CD4-positive, alpha-beta T cell treated with Interleukin-2 at 100 ng/mL for 4 hours (primary cell): ENCODE data around the gene PSMC3IP.

Experiments
- DNase-seq: peaks from one replicate; pipeline ENCODE4 v3.0.0-alpha.2; 2020; ENCODE audit warnings: low spot score

PSMC3IP gene

DNA sequence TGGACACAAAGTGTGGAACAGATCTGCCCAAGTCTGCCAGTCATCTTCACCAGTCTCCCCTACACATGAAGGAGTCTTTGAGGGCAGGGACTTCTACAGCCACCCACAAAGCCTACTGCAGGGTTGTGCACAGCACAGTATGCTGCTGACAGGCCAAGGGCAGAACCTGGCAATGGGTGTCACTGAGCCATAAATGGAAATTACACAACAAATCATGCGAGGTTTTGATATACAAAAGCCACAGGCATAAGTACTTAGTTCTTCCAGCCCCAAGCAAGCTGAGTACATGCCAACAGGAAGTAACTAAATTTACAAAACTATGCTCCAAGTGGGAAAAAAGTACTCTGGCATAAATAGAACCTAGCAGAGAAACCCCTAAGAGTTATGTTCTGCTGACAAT lies 7.8 kb upstream of the PSMC3IP start:
- no peak for DNase-seq

DNA sequence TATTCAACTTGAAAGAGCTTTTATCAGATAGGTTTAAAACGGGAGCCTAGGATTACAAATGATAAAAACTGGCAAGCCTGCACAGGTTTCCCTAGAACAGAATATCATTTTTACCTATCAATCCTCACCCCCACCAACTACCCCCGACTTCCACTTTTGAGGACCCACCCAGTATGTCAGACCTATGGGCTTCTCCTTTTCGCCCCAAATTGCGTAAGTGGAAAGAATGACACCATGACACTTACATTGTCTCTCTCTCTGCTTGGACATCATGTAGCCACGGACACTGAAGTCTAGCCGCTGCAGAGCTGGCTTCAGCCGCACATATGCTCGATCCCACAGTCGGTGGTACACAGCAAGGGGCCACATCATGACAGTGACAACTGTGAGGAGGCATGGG lies 7.4 kb upstream of the PSMC3IP start:
- no peak for DNase-seq

DNA sequence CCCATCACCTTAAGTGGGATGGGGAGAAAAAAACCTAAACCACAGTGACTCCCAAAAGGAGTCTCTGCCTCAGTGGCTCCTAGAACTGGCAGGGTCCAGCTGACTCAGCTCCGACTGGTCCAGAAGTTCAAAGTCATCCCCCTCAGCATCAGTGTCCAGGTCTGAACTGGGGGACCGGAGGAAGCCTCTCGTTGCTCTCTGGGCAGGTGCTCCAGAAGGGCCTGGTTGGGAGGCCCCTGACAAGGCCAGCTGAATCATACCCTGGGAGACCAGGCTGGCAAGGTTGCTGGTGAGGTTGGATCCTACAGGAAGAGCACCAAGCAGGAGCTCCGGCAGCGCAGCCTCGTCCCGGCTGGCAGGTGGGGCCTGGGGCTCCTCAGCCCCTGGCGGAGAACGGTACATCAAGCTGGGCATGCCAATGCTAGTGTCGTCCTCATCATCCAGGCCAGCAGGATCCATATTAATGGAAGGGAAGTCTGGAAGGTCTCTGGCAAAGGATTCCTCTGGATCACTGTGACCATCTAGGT lies 4.3 kb upstream of the PSMC3IP start:
- DNase-seq = no peak

DNA sequence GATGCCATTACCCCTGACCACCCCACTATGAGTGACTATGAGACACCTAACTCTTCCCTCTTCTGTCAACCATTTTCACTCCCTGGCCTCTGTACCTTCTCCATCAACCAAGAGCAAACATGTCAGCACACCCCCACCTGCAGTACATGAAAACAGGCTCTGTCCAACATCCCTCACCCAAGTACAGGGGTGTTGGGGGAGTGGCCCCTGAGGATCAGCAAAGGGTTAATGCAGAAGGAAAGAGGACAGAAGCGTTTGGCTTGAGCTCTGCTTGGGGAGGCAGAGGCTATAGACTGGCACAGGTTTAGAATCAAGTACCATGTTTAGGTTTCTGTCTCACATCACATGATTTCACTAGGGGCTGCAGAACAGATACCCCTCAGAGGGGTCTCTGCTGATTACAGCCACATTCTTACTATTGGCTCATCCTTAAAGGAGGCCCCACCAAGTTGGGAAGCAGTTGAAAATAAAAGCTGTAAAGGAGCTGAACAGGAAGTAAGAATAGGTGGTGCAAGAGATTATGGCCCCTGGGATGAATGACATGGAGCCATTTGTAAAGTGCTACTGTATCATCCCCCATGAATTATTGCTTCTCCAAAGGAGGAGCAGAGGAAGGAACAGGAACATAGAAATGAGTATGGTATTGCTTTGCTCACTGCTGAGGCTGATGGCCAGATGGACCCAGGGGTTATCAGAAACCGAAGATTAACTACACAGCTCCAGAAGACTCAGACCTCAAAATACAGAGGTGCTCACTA lies 2.4 kb upstream of the PSMC3IP start:
- DNase-seq = no peak

DNA sequence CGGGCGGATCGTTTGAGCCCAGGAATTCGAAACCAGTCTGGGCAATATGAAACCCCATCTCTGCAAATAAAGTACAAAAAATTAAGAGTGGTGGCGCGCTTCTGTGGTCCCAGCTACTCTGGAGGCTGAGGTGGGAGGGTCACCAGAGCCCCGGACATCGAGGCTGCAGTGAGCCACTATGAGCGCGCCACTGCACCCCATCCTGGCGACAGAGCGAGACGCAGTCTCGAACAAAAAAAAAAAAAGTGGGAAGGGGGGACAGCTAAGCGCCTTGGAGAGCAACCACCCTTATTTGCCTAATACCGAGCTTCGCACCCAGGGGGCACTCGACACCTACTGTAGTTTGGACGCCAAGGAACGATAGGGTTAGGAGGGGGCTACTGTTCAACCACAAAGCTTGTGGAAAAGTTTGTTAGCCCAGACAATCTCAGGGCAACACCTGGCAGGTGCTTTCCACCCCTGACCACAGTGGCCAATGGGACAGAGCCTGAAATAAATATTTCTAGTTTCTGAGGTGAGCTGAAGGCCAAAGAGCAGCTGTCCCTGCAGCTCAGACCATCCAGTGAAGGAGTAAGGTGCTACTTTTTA lies 847 bp upstream of the PSMC3IP start:
- peak; percentile 66 for DNase-seq

DNA sequence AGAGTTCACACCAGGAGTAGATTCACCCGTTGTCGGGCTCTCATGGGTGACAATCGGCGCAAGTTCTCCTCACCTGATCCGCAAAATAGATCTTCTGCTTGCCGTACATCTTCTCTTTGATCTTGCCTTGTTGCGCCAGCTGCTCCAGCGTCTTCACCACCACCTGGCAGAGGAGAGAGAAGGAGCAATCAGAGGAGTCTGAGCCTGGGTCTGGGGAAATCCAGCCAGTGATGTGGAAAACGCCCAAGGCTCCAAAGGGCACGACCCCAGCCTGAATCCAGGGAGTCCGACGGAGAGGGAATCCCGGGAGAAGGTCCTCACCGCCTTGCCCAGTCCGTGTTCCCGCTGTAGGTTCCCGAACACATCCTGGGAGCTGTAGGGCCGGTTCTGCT lies 393 bp downstream of the PSMC3IP start:
- DNase-seq = no peak

DNA sequence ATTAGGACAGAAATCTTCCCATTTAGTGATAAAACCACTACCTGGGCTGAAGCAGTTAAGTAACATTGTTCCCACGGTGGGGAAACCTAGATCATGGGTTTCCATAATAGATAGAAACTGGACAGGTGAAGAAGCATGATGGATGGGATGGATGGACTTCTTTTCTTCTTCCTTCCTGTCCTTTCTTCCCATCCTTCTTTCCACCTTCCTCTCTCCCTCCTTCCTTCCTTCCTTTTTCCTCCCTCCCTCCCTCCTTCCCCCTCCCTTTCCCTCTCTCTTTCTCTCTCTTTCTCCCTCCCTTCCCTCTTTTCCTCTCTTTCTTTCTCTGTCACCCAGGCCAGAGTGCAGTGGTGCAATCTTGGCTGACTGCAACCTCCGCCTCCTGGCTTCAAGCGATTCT lies 3.1 kb downstream of the PSMC3IP start:
- no peak for DNase-seq

DNA sequence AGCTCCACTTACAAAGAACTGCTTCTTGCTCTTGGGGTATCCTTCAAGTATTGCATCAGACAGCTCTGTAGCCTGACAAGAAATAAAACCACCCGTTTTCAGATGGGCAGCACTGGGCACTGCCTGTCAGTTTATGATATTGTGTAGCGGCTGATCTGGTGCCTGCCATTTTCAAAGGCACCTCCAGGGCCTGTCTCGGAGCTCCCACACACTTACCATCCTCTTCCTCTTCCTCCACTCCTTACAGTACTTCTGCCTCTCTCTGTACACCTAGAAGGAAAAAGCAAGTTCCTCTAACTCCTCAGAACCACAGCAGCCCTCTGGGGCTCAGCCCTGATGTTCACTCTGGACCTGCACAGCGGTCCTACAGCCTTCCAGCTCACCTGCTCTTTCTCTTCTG lies 4.4 kb downstream of the PSMC3IP start:
- no peak for DNase-seq

DNA sequence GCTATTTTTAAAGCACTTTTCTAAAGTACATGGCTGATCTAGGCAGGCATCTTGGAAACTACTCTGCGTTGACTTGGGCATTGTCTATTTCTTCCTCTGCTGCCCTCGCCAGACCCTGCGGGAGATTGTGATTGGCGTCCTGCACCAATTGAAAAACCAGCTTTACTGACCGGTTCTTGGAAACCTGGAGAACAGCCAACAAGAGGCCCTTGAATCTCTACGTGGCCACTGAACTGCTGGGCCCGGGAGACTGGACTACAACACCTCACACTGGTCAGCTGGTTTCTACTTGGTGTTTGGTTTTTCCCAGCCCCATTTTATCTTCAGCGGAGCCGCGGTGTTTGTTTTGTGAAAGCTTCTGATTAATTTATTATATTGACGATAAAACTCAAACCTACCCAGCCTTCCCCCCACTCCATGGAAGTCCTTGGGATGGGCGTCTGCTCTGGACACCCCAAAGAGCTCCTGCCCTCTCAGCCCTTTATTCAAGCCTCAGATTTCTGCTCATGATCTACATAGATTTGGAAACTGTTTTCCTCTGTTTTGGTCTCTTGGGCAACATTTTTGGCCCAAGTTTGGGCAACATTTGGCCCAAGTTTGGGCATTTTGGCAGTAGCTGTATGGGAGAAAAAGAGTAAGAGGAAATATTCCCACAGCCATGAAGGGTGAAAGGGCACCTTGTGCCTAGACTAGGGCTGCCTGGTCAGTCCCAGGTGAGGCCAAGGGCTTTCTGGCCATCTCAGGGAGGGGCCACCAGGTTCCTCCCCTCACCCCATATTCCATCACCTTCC lies 5.9 kb downstream of the PSMC3IP start:
- no peak for DNase-seq

DNA sequence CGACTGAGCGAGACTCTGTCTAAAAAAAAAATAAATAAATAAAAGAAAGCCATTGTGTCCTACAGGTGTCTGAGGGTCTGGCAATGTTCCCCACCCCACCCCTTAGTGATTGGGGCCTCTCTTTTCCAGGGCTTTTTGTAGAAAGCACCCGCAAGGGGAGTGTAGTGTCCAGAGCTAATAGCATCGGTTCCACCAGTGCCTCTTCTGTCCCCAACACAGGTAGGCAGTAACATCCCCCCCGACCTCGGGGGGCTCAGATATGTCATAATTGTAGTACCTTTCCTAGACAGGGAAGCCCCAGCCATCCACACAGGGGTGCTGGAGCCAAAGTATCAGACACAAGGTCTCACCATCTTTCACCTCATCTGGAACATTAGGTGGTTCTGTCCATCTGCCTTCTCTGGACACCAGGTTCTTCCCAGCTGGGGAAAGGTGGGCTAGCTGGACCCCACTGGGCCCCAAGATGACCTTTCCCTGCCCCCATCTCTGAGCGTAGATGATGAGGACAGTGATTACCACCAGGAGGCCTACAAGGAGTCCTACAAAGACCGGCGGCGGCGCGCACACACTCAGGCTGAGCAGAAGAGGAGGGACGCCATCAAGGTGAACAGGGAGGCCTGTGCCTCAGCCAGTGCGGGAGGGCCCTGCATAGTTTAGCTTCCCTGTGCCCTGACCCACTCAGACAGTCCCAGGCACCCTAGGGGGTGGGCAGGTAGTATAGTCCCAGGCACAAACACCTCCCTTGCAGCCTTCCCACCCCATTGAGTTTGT lies 9.0 kb downstream of the PSMC3IP start:
- no peak for DNase-seq

DNA sequence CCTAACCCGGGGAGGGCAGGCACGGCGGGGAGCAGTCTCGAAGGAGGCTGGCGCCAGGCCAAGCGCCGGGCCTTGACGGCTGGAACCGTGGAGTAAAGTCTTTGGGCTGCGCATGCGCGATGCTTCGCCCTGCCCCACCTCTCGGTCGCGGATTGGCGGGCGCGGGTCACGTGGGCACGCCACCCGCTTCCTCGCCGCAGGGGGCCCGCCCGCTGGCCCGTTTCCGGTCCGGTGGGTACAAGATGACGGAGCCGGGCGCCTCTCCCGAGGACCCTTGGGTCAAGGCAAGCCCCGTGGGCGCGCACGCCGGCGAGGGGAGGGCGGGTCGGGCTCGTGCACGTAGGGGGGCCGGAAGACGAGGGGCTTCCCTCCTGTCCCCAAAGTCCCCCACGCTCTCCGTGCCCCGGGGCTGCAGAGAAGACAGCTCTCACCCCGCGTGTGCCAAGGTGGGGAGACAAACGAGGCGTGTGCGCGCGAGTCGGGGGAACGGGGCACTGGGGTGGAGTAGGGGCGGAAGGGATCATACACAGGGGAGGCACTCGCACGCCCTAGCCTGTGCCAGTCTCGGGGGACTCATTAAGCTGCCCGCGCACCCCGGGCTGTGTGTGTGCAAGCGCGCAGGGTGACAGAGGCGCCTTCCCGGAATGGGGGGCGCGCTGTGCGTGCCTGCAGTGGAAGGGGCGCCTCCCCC lies 10.5 kb downstream of the PSMC3IP start, which contains the start of gene MLX:
Gene MLX (plus strand): TSS at position 218 of the 691 bp plus-strand sequence. CDS start 25 bp downstream, at position 243.
- peak; percentile 91 for DNase-seq

DNA sequence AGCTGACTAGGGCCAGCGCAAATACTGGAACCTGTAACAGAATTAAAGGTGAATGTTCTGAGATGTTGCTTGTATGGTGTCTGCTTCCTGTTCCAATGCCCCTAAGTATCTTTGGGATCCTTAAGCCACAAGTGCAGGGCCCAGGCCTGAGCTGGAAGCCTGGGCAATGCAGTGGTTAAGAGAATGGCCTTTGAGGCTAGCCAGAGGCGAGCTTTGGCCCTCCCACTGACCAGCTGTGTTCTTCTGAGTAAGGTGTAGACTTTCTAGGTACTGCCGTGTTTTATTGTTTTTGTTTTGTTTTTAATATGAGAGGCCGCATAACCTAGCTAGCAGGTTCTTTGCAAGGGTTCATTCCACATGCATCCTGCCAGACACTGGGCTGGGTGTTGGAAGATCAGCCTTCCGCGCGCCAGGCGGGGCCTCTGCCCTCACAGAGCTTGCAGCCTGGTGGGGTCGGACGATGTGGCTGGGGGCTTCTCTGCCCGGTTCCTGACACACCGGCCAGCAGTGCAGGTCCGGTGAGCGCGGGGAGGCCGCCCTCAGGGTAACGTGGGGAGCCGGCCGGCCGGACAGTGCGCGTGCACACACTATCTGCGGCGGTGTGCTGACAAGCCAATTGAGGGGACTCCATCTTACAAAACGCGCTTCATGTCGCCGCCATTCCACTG lies 11.2 kb downstream of the PSMC3IP start:
- DNase-seq = no peak

DNA sequence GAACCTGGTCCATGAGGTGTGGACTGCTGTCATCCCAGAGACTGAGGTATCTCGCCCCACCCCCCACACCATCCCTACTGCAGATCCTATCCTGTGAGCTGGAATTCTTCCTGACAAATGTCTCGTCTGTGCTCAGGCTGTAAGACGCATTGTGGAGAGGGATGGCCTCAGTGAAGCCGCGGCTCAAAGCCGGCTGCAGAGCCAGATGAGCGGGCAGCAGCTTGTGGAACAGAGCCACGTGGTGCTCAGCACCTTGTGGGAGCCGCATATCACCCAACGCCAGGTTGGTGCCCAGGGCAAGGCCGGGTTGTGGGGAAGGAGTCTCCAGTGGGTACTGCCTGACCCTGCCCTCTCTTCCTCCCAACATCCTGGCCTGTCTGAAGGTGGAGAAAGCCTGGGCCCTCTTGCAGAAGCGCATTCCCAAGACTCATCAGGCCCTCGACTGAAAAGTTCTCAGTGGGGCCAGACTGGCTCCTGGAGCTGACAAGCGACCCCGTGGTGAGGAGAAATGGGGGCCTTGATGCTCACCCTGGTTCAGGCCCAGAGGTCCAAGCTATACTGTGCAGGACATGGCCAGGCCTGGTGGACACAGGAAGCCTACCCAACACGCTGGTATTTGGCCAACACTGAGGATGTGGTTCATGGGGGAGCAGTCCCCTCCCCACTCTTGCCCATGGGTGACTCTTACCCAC lies 11.9 kb downstream of the PSMC3IP start:
- DNase-seq = no peak

DNA sequence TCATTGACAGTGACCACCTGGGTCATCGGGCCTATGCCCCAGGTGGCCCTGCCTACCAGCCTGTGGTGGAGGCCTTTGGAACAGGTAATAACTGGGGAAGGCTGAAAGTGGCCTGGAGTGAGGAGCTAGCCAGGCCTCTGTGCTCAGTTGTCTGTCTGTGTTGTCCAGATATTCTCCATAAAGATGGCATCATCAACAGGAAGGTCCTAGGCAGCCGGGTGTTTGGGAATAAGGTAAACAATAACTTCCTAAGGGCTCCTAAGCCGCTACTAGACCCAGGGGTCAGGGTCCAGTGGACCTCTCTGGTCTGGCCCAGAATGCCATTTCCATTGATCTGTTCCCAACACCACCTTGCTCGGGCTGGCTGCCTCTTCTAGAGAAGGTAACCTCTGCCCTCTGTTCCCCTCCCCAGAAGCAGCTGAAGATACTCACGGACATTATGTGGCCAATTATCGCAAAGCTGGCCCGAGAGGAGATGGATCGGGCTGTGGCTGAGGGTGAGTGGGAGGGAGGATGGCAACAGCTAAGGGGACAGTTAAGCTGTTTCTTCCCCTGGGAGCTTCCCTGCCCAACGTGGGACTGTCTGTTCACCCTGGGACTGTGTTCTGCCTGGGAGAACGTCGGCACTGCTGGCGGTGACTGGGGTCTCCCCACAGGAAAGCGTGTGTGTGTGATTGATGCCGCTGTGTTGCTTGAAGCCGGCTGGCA lies 12.6 kb downstream of the PSMC3IP start:
- no peak for DNase-seq

DNA sequence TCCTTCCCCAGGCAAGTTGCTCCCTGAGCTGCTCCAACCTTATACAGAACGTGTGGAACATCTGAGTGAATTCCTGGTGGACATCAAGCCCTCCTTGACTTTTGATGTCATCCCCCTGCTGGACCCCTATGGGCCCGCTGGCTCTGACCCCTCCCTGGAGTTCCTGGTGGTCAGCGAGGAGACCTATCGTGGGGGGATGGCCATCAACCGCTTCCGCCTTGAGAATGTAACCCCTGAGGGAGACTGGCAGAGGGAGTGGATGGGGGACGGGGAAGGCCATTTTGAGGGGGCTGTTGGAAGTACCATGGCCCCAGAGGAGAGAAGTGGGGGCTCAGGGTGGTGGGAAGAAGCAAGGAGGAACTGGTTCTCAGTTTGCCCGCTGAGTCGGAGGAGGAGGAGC lies 13.6 kb downstream of the PSMC3IP start:
- DNase-seq = no peak

DNA sequence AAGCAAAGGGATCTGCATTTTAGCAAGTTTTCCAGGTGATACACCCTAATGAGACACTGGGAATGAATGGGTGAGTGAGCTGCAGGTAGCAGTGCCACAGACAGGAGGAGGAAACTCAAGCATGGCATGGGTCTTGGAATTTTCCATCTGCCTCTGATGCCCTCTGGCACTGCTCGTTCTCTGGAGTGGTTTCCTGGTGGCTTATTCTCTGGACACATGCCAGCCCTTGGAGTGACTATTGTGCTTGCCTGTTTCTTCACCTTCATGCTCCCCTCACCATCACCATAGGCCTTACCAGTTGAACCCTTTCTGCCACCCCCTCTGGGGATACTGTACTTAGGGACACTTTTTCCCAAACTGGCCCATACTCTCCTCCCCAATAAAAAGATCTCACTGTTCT lies 14.0 kb downstream of the PSMC3IP start:
- no peak for DNase-seq

DNA sequence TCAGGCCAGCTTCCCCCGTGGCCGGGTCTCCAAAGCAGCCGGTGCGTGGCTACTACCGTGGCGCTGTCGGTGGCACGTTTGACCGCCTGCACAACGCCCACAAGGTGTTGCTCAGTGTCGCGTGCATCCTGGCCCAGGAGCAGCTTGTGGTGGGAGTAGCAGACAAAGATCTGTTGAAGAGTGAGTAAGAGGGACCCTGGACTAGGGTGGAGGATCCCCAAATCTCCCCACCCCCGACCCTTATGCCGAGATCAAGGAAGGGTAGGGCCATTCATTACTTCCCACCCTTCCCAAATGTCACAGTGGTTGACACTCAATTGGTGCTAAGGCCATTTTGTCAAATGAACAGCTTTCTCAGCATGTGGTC lies 14.4 kb downstream of the PSMC3IP start:
- DNase-seq = no peak

DNA sequence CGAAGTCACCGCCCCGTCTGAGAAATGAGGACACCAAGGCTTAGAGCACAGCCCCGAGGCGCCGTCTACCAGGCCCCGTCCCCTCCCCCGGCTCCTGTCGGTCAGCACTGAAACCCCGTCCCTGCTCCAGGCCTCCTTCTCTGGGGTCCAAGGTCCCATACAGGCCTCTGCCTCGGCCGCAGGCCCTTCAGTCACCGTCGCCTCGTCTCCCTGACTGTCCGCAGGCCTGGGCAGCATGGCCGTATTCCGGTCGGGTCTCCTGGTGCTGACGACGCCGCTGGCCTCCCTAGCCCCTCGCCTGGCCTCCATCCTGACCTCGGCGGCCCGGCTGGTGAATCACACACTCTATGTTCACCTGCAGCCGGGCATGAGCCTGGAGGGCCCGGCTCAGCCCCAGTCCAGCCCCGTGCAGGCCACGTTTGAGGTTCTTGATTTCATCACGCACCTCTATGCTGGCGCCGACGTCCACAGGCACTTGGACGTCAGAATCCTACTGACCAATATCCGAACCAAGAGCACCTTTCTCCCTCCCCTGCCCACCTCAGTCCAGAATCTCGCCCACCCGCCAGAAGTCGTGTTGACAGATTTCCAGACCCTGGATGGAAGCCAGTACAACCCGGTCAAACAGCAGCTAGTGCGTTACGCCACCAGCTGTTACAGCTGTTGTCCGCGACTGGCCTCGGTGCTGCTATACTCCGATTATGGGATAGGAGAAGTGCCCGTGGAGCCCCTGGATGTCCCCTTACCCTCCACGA lies 15.0 kb downstream of the PSMC3IP start:
- no peak for DNase-seq

DNA sequence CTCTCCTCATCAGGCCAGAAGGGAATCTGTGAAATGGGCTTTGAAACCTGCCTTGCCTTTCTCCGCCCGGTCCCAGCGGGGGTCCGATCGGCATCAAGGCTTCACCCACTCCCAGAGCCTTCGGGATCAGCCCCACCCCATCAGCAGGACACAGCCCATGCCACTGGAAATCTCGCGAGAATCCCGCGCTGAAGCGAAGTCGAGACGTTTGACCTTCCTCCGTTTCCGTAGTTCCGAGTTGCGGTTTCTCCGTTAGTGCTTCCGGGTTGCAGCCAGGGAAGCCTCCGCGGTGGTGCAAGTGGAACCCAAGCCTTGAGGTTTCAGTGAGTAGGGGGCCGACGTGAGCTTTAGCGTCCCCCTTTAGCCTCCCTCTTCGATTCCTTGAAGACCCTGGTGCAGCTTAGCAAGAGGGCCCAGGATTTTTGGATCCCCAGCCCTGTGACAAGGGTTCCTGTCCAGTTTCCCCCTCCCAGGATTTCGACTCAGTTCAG lies 15.6 kb downstream of the PSMC3IP start, which contains the start of gene COASY:
Gene COASY (plus strand): TSS at position 252 of the 491 bp plus-strand sequence. CDS start 475 bp downstream, outside the sequence.
- DNase-seq = peak; percentile 96
